DOHH2 (cell line): ENCODE data around the gene HSD17B7.
A peak's percentile ranks its signal among the peaks of the same experiment; 100 is the strongest.

Experiments
- EZH2phosphoT487 ChIP-seq: fragments of 200-600 bp; sonication (generic); IDR thresholded peaks from 2 replicates; pipeline ENCODE4 v1.6.1; 2017; ENCODE audit warnings: borderline replicate concordance, mild to moderate bottlenecking, antibody characterized with exemption, low read length, moderate library complexity, mixed read lengths
- TF ChIP-seq, protein P1 (sequence below): fragments of 200-600 bp; sonication (generic); IDR thresholded peaks from one replicate; pipeline ENCODE4 v1.5.1; 2014; ENCODE audit warnings: antibody characterized with exemption, mild to moderate bottlenecking, low read depth, low read length; ENCODE audit not compliant: poor library complexity, severe bottlenecking

DNA sequence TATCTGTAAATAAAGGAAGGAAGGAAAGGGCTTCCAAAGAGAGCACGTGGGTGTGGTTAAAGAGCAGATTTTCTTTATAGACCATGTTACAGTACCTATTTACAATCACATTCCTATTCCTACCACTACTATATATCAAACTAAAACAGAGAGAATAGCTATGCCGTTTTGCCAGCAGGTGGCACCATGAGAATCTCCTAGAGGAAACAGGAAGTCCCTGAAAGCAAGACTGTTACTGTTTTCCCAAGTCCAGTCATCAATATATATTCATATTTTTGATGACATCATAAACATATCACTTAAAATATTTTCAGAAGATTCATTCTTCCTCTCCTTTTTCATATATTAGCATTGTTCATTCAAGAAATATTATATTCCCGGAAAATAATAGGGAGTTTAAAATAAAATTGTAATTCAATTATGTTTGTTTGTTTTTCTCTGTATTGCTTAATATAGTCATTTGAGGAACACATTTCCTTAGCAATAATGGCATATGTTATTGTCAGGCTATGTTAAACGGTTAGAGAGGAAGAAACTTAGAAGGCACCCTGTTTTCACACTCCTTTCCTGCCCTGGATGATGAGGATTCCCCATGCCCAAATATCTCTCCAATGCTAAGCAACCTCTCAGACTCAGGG is 63.9 kb downstream of the HSD17B7 start:
- TF ChIP-seq, protein P1, sequence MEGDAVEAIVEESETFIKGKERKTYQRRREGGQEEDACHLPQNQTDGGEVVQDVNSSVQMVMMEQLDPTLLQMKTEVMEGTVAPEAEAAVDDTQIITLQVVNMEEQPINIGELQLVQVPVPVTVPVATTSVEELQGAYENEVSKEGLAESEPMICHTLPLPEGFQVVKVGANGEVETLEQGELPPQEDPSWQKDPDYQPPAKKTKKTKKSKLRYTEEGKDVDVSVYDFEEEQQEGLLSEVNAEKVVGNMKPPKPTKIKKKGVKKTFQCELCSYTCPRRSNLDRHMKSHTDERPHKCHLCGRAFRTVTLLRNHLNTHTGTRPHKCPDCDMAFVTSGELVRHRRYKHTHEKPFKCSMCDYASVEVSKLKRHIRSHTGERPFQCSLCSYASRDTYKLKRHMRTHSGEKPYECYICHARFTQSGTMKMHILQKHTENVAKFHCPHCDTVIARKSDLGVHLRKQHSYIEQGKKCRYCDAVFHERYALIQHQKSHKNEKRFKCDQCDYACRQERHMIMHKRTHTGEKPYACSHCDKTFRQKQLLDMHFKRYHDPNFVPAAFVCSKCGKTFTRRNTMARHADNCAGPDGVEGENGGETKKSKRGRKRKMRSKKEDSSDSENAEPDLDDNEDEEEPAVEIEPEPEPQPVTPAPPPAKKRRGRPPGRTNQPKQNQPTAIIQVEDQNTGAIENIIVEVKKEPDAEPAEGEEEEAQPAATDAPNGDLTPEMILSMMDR, result peak; percentile 74
- TF ChIP-seq EZH2phosphoT487, result no peak
